Measurements from ENCODE around the gene KRT16. TPM values are rescaled to one million over a fixed set of nuclear protein-coding genes. Genes with fewer than 3 reads are reported as not detected.

The KRT16 gene
- total and polyA plus RNA-seq, 2 donors (not counting 3 experiments of a cell fraction or from before 2014, with no cell fraction given), result not detected

DNA sequence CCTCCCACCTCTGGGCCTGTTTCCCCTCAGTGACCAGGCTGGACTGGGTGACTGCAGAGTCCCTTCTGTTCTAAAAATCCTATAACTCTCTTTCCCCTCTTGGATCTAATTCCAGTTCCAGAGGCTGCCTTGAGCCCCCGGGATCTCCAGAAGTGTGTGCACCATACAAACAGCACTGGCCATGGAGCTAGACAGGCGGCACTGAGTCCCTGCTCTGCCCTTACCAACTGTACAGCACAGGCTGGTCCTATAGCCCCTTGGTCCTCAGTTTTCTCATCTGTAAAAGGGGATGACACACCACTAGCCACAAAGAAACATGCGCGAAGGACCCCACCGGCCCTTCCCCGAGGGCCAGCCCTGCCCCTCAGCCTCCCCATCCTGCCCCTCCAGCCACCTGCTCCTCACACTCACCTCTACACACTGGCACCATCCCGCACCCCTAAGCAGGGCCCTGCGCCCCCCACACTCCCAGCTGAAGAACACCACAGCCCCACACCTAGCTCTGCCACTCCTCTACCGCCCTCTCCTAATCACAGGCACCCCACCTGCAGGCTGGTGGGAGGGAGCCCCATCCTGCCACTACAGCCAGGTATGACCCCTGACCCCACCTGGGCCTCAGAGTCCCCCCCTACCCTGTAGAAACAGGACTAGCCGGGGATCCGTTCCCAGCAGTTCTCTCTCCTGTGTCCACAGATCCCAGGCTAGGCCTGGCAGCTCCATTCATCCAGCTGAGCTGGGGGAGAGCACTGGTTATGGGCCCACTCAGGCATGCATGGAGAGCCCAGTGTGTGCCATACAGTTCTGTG, 913 bp upstream of the KRT16 start:
- Histone ChIP-seq H4K20me1 (replicated peaks; ENCODE audit: control insufficient read depth, extremely low read depth, insufficient read depth, low read length) (no peaks in the 10 kb centered on the region), H3K4me3 (replicated peaks in 1 of 3; ENCODE audit: insufficient read depth in 1 of 3, low read depth in 1 of 3, low read length in 3 of 3) (no peak overlapping the region), H3K27me3 (ENCODE audit: control insufficient read depth in 2 of 2, insufficient read depth in 2 of 2, low read length in 2 of 2) (no peaks in the 10 kb centered on the region), H3K9me3 (replicated peaks; ENCODE audit: control insufficient read depth, insufficient read depth, low read length) (no peaks in the 10 kb centered on the region), H3K79me2 (ENCODE audit: control insufficient read depth, insufficient read depth, low read length) (no peaks in the 10 kb centered on the region), H3K9me1 (replicated peaks; ENCODE audit: control insufficient read depth, extremely low read depth, insufficient read depth, low read length) (no peaks in the 10 kb centered on the region), H2AFZ (ENCODE audit: low read depth, low read length) (no peak overlapping the region), H3K4me1 (ENCODE audit: control insufficient read depth, extremely low read depth, insufficient read depth, low read length) (no peaks in the 10 kb centered on the region), H3K27ac (ENCODE audit: insufficient read depth, low read depth, low read length) (no peak overlapping the region), H3K4me2 (ENCODE audit: insufficient read depth, low read length) (no peak overlapping the region), H3K9ac (replicated peaks; ENCODE audit: extremely low read depth, insufficient read depth, low read length) (no peak overlapping the region), H3K36me3 (ENCODE audit: control insufficient read depth in 2 of 2, extremely low read depth in 1 of 2, insufficient read depth in 2 of 2, low read length in 2 of 2) (no peaks in the 10 kb centered on the region)
- dilution Hi-C loops (cut with MboI; ENCODE audit: extremely low pct_ligation_motif_present, low sequenced_read_pairs), result no loop called here
- ChIA-PET CTCF (interaction anchor here (1.3 kb wide), 1 partner anchor 34 kb away, joined by 3 read pairs; no protein-coding TSS in a partner anchor), POLR2A (no interaction called here)
- no TSS peak for BruUV-seq (replicated peaks)
- DNase-seq (ENCODE audit: low read depth, low spot score) (no peak), FAIRE-seq (no peak)
- TF ChIP-seq POLR2A (IDR thresholded peaks at IDR 0.05; ENCODE audit: low read depth, low read length) (no peak), EZH2 (IDR thresholded peaks at IDR 0.05; ENCODE audit: borderline replicate concordance, low read depth, low read length, severe bottlenecking) (no peak), POLR2AphosphoS5 (IDR thresholded peaks at IDR 0.05; ENCODE audit: insufficient read depth, low read depth, low read length) (no peak), GATA2 (IDR thresholded peaks at IDR 0.05; ENCODE audit: insufficient read depth, insufficient read length, low read depth, low read length) (no peak), MAX (IDR thresholded peaks at IDR 0.05; ENCODE audit: insufficient read depth, insufficient read length) (no peak), JUN (IDR thresholded peaks at IDR 0.05; ENCODE audit: borderline replicate concordance, insufficient read depth, insufficient read length, low read depth) (no peak), MYC (IDR thresholded peaks at IDR 0.05; ENCODE audit: low read depth, low read length) (no peak), FOS (IDR thresholded peaks at IDR 0.05; ENCODE audit: borderline replicate concordance, insufficient read depth, low read length) (no peak)
- TF ChIP-seq, protein P1, sequence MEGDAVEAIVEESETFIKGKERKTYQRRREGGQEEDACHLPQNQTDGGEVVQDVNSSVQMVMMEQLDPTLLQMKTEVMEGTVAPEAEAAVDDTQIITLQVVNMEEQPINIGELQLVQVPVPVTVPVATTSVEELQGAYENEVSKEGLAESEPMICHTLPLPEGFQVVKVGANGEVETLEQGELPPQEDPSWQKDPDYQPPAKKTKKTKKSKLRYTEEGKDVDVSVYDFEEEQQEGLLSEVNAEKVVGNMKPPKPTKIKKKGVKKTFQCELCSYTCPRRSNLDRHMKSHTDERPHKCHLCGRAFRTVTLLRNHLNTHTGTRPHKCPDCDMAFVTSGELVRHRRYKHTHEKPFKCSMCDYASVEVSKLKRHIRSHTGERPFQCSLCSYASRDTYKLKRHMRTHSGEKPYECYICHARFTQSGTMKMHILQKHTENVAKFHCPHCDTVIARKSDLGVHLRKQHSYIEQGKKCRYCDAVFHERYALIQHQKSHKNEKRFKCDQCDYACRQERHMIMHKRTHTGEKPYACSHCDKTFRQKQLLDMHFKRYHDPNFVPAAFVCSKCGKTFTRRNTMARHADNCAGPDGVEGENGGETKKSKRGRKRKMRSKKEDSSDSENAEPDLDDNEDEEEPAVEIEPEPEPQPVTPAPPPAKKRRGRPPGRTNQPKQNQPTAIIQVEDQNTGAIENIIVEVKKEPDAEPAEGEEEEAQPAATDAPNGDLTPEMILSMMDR (IDR thresholded peaks at IDR 0.05; ENCODE audit: extremely low read depth in 1 of 2, insufficient read depth in 1 of 2, low read depth in 1 of 2, low read length in 2 of 2), result no peak
- intact Hi-C loops (cut with micrococcal nuclease), result no loop called here
